NOMO-1 treated with dmso at 0.1 percent for 144 hours (cell line): ENCODE measurements around the gene KIF22.
A peak's percentile ranks its signal among the peaks of the same experiment; 100 is the strongest.
"Not testable (repeated sequence)": the region's sequence is repeated elsewhere in the genome, so short reads cannot be mapped to it uniquely, and the experiment has no call there.

Experiments
- DNase-seq: peaks from one replicate; lab custom pipeline; 2025; ENCODE audit not compliant: unreplicated experiment; lab: John Stamatoyannopoulos, UW

The KIF22 gene

DNA sequence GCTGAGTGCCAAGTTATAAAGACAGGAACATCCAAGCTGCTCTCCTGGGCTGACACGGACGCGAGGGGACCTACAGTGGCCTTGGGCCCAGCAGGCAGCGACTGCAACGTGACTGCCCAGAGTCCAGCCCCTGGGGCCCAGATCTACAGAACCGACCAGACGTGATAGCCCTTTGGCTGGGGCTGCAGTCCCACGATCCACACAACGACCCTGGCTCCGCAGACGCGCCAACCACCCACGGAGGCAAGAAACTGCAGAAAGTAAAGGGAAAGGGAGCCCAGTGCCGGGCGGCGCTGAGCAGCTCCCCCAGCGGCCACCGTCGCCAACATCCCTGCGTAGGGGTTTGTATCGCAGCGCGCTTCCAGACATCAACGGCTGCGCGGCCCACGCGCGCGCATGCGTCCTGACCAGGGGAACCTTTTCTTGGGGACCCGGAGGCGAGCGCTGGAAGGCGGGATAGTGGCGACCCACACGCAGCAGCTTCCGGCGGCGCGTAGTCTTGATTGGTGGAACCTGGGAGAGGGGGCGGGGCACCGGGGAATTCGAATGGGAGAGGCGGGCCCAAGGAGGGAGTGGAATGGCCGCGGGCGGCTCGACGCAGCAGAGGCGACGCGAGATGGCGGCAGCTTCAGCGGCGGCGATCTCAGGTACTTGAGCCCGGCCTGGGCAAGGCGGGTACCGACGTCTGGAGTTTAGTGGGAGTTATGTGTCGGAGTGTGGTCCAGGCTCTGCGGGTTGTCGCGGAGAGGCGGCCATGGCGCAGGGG, at the start of gene KIF22:
KIF22 (plus strand) TSS at position 569 of the 766 bp plus-strand sequence; CDS start at position 578, 9 bp downstream.
- DNase-seq, result peak; percentile 96

DNA sequence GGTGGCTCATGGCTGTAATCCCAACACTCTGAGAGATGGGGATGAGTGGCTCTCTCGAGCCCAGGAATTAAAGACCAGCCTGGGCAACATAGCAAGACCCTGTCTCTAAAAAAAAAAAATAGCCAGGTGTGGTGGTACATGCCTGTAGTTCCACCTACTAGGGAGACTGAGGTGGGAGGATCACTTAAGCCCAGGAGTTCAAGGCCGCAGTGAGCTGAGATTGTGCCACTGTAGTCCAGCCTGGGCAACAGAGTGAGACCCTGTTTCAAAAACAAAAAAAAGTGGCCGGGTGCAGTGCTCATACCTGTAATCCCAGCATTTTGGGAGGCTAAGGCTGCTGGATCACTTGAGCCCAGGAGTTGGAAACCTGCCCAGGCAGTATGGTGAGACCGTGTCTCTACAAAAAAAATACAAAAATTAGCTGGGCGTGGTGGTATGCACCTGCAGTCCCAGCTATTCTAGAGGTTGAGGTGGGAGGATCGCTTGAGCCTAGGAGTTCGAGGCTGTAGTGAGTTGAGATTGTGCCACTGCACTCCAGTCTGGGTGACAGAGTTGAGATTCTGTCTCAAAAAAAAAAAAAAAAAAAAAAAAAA, 47.8 kb upstream of the KIF22 start:
- no peak for DNase-seq

DNA sequence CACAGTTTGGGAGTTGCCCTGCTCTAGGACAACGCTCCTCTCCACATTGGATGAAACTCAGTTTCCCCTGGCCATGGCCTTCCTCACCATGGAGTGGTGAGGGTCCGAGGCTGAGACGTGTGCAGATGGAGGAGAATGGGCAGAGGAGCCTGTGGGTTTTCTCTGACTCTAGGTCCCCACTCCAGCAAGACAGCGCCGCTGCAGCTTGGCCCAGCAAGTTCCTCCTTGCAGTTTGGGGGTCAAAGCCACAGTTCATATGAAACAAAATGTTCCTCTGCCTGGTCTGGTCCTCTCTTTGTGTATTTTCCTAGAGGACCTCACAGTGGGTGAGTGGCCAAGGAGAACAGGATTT, 47.1 kb upstream of the KIF22 start:
- no peak for DNase-seq

DNA sequence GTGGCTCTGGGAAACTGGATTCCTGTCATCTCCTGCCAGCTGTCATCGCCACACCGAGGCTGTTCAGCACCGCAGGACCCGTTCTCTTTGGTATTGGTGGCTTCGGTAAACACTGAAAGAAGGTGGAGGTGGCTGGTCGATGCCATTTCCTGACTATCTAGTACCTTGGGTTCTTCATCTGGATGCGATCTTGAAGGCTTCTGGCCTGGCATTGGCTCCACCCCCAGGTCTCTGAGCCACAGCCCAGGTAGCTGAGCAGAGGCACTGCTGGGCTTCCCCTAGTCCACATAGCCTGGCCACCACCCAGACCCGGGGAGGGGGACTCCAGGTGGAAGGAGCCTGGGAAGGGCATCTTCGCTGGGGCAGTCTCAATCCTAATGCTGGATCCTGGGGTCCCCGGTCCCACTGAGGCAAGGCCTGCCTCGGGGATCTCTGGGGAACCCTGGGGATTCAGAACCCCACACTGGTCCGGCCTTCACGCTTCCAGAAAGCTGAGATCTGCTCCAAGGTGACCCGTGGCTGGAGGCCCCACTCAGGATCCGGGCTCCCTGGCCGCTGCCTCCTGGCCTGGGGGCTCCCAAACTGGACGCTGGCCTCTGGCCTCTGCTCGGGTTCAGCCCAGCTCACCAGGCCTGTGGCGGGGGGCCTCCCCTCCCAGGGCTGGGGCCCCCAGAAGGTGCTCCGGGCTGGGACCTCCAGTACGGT, 46.6 kb upstream of the KIF22 start:
- no peak for DNase-seq

DNA sequence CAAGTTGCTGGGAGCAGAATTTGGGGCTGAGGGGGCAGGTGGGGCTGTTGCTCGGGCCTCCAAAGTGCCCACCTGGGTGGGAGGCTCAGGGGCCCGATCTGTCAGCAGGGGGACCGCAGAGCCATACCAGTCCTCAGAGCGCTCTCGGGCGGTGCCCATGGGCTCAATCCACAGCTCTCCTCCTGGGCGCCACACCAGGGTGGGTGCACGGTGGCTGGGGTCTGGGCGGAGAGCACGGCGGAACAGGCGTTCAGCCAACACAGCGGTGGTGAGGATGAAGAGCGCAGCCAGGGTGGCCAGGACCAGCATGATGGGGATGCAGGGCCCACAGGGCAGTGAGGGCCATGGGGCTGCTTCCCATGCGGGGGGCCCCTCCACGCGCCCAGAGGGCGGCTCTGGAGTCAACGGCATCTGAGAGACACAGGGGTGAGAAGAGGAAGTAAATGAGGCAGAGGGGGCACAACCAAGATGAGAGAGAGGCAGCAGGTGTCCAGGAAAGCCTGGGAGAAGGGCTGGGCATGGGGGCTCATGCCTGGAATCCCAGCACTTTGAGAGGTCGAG, 45.9 kb upstream of the KIF22 start:
- DNase-seq, result no peak

DNA sequence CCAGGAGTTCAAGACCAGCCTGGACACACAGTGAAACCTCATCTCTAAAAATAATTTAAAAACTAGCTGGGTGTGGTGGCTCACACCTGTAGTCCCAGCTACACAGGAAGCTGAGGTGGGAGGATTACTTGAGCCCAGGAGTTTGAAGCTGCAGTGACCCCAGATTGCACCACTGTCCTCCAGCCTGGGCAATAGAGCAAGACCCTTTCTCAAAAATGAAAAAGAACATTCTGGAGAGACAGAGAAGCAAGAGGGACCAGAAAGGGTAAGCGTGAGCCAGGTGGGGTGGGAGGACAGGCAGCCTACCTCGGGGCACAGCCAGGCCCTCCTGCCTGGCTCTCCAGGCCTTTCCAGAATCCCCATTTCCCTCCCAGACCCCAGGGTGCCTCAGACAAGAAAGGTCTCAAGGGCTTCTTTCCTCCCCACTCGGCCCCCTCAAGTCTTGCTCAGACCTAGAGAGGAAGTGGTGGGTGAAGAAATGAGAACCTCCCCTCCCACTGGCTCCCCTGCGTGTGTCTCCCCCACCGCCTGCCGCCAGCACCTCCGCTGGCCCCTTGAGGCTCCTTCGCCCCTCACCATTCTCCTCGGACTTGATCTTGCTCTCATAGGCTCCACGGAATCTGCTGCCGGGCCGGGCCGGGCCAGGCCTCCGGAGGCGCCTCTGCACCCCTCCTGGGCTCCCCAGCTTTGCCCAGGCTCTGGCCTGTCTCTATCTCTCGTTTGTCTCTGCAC, 45.3 kb upstream of the KIF22 start:
- peak; percentile 81 for DNase-seq

DNA sequence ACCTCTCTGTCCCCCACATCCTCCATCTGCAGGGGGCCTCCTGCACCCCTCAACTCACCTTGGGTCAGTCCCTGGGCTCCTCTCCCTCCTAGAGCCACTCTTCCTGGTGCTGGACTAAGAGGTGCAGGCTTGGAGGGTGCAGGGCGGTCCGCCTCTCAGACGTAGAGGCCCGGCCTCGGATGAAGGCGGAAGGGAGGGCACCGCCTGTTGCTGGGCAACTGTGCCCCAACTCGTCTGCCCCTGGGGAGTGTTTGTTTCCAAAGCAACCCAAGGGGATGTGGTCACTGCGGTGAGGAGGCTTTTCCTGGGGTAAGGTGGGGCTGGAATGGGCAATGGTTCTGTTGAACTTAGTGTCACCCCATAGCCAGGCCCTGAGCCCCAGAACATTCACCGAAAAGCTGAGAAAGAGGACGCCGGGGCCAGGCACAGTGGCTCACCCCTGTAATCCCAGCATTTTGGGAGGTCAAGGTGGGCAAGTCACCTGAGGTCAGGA, 44.7 kb upstream of the KIF22 start, which contains the start of gene C16orf54:
C16orf54 (minus strand) TSS at position 138 of the 493 bp plus-strand sequence. CDS start 1,039 bp downstream, outside the sequence.
- peak; percentile 96 for DNase-seq

DNA sequence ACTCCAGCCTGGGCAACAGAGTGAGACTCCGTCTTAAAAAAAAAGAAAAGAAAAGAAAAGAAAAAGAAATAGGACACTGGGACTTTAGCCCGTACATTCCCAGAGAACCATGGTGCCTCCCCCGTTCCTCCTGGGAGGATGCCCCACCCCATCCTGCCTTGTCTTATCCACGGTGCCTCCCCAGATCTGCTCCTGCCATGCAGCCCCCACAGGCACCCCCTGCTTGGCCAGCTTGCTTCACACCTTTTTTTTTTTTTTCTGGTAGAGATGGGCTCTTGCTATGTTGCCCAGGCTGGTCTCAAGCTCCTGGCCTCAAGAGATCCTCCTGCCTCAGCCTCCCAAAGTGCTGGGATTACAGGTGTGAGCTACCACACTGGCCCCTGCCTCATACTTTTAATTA, 44.0 kb upstream of the KIF22 start:
- not testable (repeated sequence) for DNase-seq

DNA sequence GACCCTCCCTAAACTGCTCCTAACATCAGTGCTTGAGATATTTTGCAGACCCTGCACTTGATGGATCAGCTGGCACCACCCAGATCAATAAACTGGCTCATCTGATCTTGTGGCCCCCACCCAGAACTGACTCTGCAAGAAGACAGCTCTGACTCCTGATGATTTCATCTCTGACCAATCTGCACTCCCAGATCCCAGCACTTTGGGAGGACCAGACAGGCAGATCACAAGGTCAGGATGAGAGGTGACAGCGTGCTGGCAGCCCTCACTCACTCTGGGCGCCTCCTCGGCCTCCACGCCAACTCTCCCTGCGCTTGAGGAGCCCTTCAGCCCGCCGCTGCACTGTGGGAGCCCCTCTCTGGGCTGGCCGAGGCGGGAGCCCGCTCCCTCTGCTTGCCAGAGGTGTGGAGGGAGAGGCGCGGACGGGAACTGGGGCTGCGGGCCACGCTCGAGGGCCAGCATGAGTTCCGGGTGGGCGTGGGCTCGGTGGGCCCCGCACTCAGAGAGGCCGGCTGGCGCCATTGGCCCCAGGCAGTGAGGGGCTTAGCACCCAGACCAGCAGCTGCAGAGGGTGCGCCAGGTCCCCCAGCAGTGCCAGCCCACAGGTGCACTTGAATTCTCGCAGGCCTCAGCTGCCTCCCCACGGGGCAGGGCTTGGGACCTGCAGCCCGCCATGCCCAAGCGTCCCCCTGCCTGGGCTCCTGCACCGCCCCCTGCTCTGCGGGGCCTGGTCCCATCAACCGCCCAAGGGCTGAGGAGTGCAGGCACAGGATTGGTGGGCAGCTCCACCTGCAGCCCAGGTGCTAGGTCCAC, 42.4 kb upstream of the KIF22 start:
- DNase-seq, result no peak

DNA sequence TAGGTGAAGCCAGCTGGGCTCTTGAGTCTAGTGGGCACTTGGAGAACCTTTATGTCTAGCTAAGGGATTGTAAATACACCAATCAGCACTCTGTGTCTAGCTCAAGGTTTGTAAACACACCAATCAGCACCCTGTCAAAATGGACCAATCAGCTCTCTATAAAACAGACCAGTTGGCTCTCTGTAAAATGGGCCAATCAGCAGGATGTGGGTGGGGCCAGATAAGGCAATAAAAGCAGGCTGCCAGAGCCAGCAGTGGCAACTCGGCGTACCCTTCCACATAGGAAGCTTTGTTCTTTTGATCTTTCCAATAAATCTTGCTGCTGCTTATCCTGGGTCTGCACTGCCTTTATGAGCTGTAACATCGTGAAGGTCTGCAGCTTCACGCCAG, 41.8 kb upstream of the KIF22 start:
- not testable (repeated sequence) for DNase-seq

DNA sequence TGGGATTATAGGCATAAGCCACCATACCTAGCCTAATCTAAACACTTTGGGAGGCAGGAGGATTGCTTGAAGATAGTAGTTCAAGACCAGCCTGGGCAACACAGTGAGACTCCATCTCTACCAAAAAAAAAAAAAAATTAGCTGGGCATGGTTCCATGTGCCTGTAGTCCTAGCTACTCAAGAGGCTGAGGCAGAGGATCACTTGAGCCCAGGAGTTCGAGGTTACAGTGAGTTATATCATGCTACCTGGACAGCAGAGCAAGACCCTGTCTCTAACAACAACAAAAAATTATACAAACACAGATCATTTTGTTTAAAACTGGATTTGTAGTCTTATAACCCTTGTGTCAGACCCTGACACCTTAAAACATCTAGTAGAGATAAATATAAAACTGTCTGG, 37.0 kb upstream of the KIF22 start:
- DNase-seq, result no peak

DNA sequence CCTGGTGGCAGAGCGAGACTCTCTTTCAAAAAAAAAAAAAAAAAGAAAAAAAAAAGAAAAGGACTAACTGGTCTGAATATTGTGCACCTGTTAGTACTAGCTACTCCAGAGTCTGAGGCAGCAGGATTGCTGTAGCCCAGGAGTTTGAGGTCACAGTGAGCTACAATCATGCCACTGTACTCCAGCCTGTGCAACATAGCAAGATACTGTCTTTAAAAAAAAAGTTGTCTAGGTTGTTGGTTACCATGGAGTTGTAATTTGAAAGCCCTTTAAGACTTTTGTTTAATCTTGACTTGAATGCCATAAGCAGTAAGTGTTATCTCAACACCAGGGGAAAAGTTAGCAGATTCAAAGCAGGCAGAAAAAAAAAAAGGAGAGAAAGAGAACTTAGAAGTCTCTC, 33.9 kb upstream of the KIF22 start:
- no peak for DNase-seq

DNA sequence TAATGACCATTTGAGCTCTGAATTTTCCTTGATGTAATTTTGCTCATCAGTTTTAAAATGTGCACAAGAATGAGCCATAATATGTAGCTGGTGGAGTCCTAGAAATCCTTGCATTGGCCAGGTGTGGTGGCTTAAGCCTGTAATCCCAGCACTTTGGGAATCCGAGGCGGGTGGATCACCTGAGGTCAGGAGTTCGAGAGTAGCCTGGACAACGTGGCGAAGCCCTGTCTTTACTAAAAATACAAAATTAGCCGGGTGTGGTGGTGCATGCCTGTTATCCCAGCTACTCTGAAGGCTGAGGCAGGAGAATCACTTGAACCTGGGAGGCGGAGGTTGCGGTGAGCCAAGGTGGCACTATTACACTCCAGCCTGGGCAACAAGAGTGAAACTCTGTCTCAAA, 33.5 kb upstream of the KIF22 start:
- DNase-seq, result not testable (repeated sequence)

DNA sequence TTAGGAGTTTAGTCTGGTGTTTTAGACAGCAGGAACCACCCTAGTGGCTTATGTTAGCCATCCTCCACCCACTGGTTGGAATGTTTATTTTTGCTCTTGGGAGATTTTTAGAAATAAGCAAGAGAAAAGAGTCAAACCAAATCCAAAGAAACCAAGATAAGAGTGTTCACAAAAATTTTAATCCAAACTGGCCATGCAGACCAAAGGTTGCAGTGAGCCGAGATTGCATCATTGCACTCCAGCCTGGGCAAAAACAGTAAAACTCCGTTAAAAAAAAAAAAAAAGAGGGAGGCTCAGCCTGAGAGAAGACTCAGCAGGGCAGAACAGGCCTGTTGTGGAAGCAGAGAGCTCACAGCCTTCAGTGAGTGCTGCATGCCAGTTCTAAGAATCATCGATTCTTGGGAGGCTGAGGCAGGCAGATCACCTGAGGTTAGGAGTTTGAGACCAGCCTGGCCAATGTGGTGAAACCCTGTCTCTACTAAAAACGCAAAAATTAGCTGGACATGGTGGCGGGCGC, 32.5 kb upstream of the KIF22 start:
- peak; percentile 43 for DNase-seq

DNA sequence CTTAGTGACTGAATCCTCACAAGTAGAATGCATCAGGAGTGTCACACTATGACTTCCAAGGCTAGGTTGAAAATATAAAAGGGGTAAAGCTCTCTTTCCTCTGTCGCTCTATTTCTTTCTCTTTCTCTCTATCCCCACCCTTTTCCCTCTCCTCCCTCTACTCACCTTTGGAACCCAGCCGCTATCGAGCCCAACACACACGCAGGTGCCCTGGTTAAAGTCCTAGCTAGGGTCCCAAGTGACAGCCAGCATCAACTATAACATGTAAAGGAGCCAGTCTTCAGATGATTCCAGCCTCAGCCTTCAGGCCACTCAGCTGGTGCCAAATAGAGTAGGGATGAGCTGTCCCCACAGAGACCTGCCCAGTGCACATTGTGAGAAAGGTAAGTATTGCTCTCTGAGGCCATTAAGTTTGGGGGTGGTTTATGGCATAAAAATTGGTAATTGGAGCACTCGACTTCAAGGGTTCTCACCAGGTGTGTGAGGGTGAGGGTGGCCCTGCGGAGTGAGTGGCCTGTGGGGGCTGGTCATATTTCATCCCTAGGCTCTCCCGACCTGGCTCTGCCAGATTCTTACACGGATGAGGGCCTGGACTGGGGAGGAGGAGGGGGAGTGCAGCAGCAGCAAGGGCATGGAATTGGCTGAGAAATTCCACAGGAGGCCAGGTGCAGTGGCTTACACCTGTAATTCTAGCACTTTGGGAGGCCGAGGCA, 29.8 kb upstream of the KIF22 start:
- no peak for DNase-seq

DNA sequence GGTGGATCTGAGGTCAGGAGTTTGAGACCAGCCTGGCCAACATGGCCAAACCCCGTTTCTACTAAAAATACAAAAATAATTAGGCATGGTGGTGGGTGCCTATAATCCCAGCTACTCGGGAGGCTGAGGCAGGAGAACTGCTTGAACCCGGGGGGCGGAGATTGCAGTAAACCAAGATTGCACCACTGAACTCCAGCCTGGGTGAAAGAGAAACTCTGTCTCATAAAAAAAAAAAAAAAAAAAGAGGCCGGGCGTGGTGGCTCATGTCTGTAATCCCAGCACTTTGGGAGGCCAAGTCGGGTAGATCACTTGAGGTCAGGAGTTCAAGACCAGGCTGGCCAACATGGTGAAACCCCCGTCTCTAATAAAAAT, 29.3 kb upstream of the KIF22 start:
- not testable (repeated sequence) for DNase-seq

DNA sequence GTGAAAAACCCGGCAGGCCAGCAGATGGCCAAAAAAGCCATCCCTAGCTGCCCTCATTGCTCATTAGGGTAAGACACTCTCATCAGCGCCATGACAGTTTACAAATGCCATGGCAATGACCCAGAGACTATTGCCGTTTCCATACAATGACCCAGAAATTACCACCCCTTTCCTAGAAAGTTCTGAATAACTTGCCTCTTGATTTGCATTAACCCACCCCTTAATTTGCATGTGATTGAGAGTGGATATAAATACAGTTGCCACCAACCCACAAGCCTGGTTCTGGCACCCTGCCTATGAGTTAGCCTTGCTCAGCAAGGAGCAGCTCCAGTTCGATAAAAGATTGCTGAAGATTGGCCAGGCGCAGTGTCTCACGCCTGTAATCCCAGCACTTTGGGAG, 28.7 kb upstream of the KIF22 start:
- DNase-seq, result no peak

DNA sequence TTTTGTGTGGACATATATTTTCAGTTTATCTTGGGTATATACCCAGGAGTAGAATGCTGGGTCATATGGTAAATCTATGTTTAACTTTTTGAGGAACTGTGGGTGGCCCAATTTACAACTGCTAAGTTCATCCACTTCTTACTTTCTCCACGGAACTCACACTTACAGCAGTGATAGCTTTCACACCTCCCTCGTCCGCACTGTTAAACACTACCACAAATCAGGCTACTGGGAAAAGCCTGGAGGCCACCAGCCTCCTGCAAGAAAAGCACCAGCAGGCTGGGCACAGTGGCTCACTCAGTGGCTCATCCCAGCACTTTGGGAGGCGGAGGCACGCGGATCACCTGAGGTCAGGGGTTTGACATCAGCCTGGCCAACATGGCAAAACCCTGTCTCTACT, 27.2 kb upstream of the KIF22 start:
- no peak for DNase-seq
